Gastroesophageal sphincter (tissue), 3 donors: ENCODE measurements around the gene CNN2.

Experiments
- POLR2A ChIP-seq, 2 donors: fragments of 450-650 bp; IDR thresholded peaks; one replicate each; pipeline ENCODE4 v1.6.1; 2017; ENCODE audit warnings: antibody characterized with exemption in 2 of 2, mild to moderate bottlenecking in 2 of 2, moderate library complexity in 1 of 2
- POLR2AphosphoS5 ChIP-seq: sonication (generic); formaldehyde crosslinking; IDR thresholded peaks from one replicate; pipeline ENCODE4 v1.6.1; 2017; ENCODE audit warnings: antibody characterized with exemption
- TF ChIP-seq, protein P1 (sequence below), 4 experiments: fragments of 200-600 bp in 2 of 4; fragments of 450-650 bp in 2 of 4; sonication (generic) in 1 of 4; IDR thresholded peaks; one replicate each; pipeline ENCODE4 v1.5.1; 2017 to 2019; ENCODE audit warnings: antibody characterized with exemption in 4 of 4, mild to moderate bottlenecking in 2 of 4, moderate library complexity in 2 of 4

DNA sequence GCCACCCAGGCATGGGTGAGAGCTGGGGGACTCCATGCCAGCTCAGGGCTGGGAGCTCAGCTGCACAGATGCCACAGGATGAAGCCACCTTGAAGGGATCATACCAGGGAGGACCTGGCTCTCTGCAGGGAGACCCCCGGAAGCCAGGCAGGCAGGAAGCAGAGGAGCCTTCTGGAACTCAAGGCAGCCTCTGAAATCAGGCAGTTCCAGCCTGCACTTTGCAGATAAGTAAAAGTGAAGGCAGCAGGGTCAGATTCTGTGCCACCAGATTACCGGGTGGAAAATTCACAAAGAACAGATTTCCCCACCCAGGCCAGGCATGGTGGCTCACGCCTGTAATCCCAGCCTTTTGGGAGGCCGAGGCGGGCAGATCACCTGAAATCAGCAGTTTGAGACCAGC, 8.0 kb upstream of the CNN2 start:
- TF ChIP-seq POLR2AphosphoS5 = no peak
- TF ChIP-seq, protein P1, sequence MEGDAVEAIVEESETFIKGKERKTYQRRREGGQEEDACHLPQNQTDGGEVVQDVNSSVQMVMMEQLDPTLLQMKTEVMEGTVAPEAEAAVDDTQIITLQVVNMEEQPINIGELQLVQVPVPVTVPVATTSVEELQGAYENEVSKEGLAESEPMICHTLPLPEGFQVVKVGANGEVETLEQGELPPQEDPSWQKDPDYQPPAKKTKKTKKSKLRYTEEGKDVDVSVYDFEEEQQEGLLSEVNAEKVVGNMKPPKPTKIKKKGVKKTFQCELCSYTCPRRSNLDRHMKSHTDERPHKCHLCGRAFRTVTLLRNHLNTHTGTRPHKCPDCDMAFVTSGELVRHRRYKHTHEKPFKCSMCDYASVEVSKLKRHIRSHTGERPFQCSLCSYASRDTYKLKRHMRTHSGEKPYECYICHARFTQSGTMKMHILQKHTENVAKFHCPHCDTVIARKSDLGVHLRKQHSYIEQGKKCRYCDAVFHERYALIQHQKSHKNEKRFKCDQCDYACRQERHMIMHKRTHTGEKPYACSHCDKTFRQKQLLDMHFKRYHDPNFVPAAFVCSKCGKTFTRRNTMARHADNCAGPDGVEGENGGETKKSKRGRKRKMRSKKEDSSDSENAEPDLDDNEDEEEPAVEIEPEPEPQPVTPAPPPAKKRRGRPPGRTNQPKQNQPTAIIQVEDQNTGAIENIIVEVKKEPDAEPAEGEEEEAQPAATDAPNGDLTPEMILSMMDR (IDR thresholded peaks at IDR 0.05) = no peak
- no peak for TF ChIP-seq POLR2A (IDR thresholded peaks at IDR 0.05)
